ENCODE measurements around the gene MAD1L1.
A peak's percentile ranks its signal among the peaks of the same experiment; 100 is the strongest.

MAD1L1 gene

GRCh38 chr7:2019711-2020511 lies 212.8 kb downstream of the MAD1L1 start:
- DNase-seq: peak; percentile 12 to 80 (median 44)

- no peak for DNase-seq
Observed at GRCh38 chr7:2019461-2019710, 213.4 kb downstream of the MAD1L1 start.

- no peak for DNase-seq
Observed at GRCh38 chr7:2018569-2019460, 213.9 kb downstream of the MAD1L1 start.

- DNase-seq: no peak
Observed at GRCh38 chr7:2017914-2018568, 214.7 kb downstream of the MAD1L1 start.

GRCh38 chr7:2017481-2017891 lies 215.3 kb downstream of the MAD1L1 start:
- DNase-seq: no peak

GRCh38 chr7:2016761-2017480 lies 215.8 kb downstream of the MAD1L1 start:
- DNase-seq: no peak

- no peak for DNase-seq
Observed at GRCh38 chr7:2016021-2016631, 216.6 kb downstream of the MAD1L1 start.

- DNase-seq: no peak
Observed at GRCh38 chr7:2015251-2015871, 217.4 kb downstream of the MAD1L1 start.

- no peak for DNase-seq
Observed at GRCh38 chr7:2014391-2015241, 218.1 kb downstream of the MAD1L1 start.

- no peak for DNase-seq
Observed at GRCh38 chr7:2013381-2014311, 219.1 kb downstream of the MAD1L1 start.

GRCh38 chr7:2012981-2013380 lies 219.8 kb downstream of the MAD1L1 start:
- no peak for DNase-seq

GRCh38 chr7:2012044-2012900 lies 220.5 kb downstream of the MAD1L1 start:
- no peak for DNase-seq

GRCh38 chr7:2011266-2012043 lies 221.3 kb downstream of the MAD1L1 start:
- no peak for DNase-seq

- DNase-seq: no peak
Observed at GRCh38 chr7:2010551-2011265, 222.0 kb downstream of the MAD1L1 start.

- DNase-seq: no peak
Observed at GRCh38 chr7:2010101-2010500, 222.6 kb downstream of the MAD1L1 start.

- no peak for DNase-seq
Observed at GRCh38 chr7:2009541-2010001, 223.2 kb downstream of the MAD1L1 start.

- DNase-seq: no peak
Observed at GRCh38 chr7:2008936-2009540, 223.7 kb downstream of the MAD1L1 start.
